Neural cell (in vitro differentiated cells): ENCODE measurements around the gene TBCK. TPM values are rescaled to one million over a fixed set of nuclear protein-coding genes. Genes with fewer than 3 reads are reported as not detected.

Experiments used
- H2AFZ ChIP-seq: fragments of 200-600, 300-800 bp; sonication (generic), shearing (Covaris generic); 2 replicates; pipeline ENCODE4 v1.6.0; 2014; ENCODE audit warnings: low read depth, mild to moderate bottlenecking, antibody characterized with exemption, low read length, moderate library complexity
- H3F3A ChIP-seq: fragments of 200-600 bp; shearing (Covaris generic); 2 replicates; pipeline ENCODE4 v1.6.1; 2016; ENCODE audit warnings: mild to moderate bottlenecking, moderate library complexity, mixed read lengths, antibody characterized with exemption, low read length; ENCODE audit not compliant: insufficient read depth, poor library complexity, severe bottlenecking
- H3K27ac ChIP-seq: fragments of 200-600, 300-800 bp; sonication (generic), shearing (Covaris generic); 2 replicates; pipeline ENCODE4 v1.5.1; 2014; ENCODE audit warnings: mild to moderate bottlenecking, low read length, moderate library complexity
- H3K27me3 ChIP-seq: fragments of 300-800, 200-600 bp; sonication (generic), shearing (Covaris generic); 2 replicates; pipeline ENCODE4 v1.6.0; 2014; ENCODE audit warnings: mild to moderate bottlenecking, low read depth, low read length, moderate library complexity; ENCODE audit not compliant: insufficient read depth
- H3K36me3 ChIP-seq: fragments of 300-800, 200-600 bp; sonication (generic), shearing (Covaris generic); 2 replicates; pipeline ENCODE4 v1.5.1; 2014; ENCODE audit warnings: mild to moderate bottlenecking, antibody characterized with exemption, low read length, moderate library complexity; ENCODE audit not compliant: insufficient read depth
- H3K4me2 ChIP-seq: fragments of 300-800, 200-600 bp; sonication (generic), shearing (Covaris generic); 2 replicates; pipeline ENCODE4 v1.6.0; 2014; ENCODE audit warnings: mild to moderate bottlenecking, low read length
- H3K4me3 ChIP-seq: fragments of 300-800, 200-600 bp; sonication (generic), shearing (Covaris generic); 2 replicates; pipeline ENCODE4 v1.5.1; 2014; ENCODE audit warnings: mild to moderate bottlenecking, low read length, moderate library complexity
- H3K79me2 ChIP-seq: fragments of 200-600 bp; shearing (Covaris generic); replicated peaks from 2 replicates; pipeline ENCODE4 v1.6.0; 2014; ENCODE audit warnings: mild to moderate bottlenecking, low read length, moderate library complexity; ENCODE audit not compliant: insufficient read depth
- H3K9ac ChIP-seq: fragments of 300-800, 200-600 bp; sonication (generic), shearing (Covaris generic); 2 replicates; pipeline ENCODE4 v1.6.1; 2016; ENCODE audit warnings: mild to moderate bottlenecking, low read length, mixed read lengths
- H3K9me2 ChIP-seq: fragments of 200-600 bp; shearing (Covaris generic); 2 replicates; pipeline ENCODE4 v1.6.1; 2016; ENCODE audit warnings: mild to moderate bottlenecking, low read length, mixed read lengths; ENCODE audit not compliant: insufficient read depth
- H3K9me3 ChIP-seq: fragments of 200-600, 300-800 bp; sonication (generic), shearing (Covaris generic); 2 replicates; pipeline ENCODE4 v1.6.1; 2016; ENCODE audit warnings: mild to moderate bottlenecking, mixed run types, low read length, moderate library complexity, mixed read lengths
- H4K20me1 ChIP-seq: fragments of 200-600 bp; shearing (Covaris generic); 2 replicates; pipeline ENCODE4 v1.6.1; 2016; ENCODE audit warnings: mild to moderate bottlenecking, mixed run types; ENCODE audit not compliant: insufficient read depth
- EP300 ChIP-seq: fragments of 450-650 bp; conservative IDR thresholded peaks from 2 replicates; pipeline ENCODE4 v1.6.1; 2014; ENCODE audit warnings: antibody characterized with exemption, mild to moderate bottlenecking, moderate library complexity; ENCODE audit not compliant: poor library complexity, severe bottlenecking
- EZH2 ChIP-seq: fragments of 200-600, 300-800 bp; shearing (Covaris generic), sonication (generic); IDR thresholded peaks from 2 replicates; pipeline ENCODE4 v1.6.1; 2014; ENCODE audit warnings: antibody characterized with exemption, low read length, borderline replicate concordance, mild to moderate bottlenecking; ENCODE audit not compliant: insufficient read depth, poor library complexity, severe bottlenecking
- MXI1 ChIP-seq: fragments of 450-650 bp; conservative IDR thresholded peaks from 2 replicates; pipeline ENCODE4 v1.6.1; 2014; ENCODE audit warnings: antibody characterized with exemption, mild to moderate bottlenecking; ENCODE audit not compliant: poor library complexity, severe bottlenecking
- POLR2AphosphoS5 ChIP-seq: IDR thresholded peaks from 2 replicates; pipeline ENCODE4 v1.6.1; 2012
- RAD21 ChIP-seq: fragments of 450-650 bp; conservative IDR thresholded peaks from 2 replicates; pipeline ENCODE4 v1.6.1; 2014; ENCODE audit warnings: antibody characterized with exemption, mild to moderate bottlenecking, moderate library complexity
- SMC3 ChIP-seq: fragments of 450-650 bp; conservative IDR thresholded peaks from 2 replicates; pipeline ENCODE4 v1.6.1; 2014; ENCODE audit warnings: antibody characterized with exemption, mild to moderate bottlenecking, moderate library complexity; ENCODE audit not compliant: poor library complexity
- TAF1 ChIP-seq: IDR thresholded peaks from 2 replicates; pipeline ENCODE4 v1.6.1; 2012; ENCODE audit warnings: low read depth
- polyA plus RNA-seq: library from polyadenylated mRNA; depleted of rRNA; stranded (reverse); fragments of >200 nt; gene quantifications from 2 replicates; pipeline ENCODE4 v1.2.3, GENCODE V29; 2014
- TF ChIP-seq, protein P1 (sequence below): IDR thresholded peaks from 2 replicates; pipeline ENCODE4 v1.6.1; 2012; ENCODE audit warnings: borderline replicate concordance
- TF ChIP-seq, protein P2 (sequence below): fragments of 450-650 bp; IDR thresholded peaks from 2 replicates; pipeline ENCODE4 v1.5.1; 2014; ENCODE audit warnings: antibody characterized with exemption, mild to moderate bottlenecking, moderate library complexity; ENCODE audit not compliant: poor library complexity, severe bottlenecking

The TBCK gene
- polyA plus RNA-seq, 1 donor from 2014 or later, result 55.0 TPM

DNA sequence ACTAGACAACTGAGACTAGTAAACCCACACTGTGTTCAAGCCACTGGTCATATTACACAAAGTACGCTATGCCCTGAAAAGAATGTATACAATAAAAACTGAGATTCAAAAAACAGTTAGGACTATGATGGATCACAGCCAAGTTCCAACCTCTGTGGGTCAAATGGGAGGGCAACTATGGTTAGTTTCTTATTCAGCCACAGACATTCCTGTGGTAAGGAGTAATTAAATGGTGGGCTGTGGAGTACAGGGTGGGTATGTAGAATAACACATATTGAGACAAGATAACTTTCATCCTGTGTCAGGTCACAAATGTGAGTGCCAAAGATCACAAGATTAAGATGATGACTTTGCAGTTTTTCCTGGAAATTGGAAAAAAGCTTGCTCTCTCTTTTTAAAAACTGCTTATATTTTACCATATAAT, 253.5 kb downstream of the TBCK start:
- no peaks in the 10 kb centered on the region for H3K36me3 ChIP-seq
- no peaks in the 10 kb centered on the region for H3K9me3 ChIP-seq
- no peak overlapping the region for H3K4me3 ChIP-seq
- H3K27ac ChIP-seq, result no peak overlapping the region
- no peaks in the 10 kb centered on the region for H4K20me1 ChIP-seq
- H3F3A ChIP-seq, result no peaks in the 10 kb centered on the region
- no peaks in the 10 kb centered on the region for H3K79me2 ChIP-seq
- no peak overlapping the region for H3K4me2 ChIP-seq
- no peaks in the 10 kb centered on the region for H3K9me2 ChIP-seq
- no peak overlapping the region for H3K9ac ChIP-seq
- no peaks in the 10 kb centered on the region for H3K27me3 ChIP-seq
- TF ChIP-seq POLR2AphosphoS5 (no peak), RAD21 (no peak), TAF1 (no peak), MXI1 (no peak), EP300 (no peak), SMC3 (no peak), EZH2 (no peak)
- TF ChIP-seq, protein P1, sequence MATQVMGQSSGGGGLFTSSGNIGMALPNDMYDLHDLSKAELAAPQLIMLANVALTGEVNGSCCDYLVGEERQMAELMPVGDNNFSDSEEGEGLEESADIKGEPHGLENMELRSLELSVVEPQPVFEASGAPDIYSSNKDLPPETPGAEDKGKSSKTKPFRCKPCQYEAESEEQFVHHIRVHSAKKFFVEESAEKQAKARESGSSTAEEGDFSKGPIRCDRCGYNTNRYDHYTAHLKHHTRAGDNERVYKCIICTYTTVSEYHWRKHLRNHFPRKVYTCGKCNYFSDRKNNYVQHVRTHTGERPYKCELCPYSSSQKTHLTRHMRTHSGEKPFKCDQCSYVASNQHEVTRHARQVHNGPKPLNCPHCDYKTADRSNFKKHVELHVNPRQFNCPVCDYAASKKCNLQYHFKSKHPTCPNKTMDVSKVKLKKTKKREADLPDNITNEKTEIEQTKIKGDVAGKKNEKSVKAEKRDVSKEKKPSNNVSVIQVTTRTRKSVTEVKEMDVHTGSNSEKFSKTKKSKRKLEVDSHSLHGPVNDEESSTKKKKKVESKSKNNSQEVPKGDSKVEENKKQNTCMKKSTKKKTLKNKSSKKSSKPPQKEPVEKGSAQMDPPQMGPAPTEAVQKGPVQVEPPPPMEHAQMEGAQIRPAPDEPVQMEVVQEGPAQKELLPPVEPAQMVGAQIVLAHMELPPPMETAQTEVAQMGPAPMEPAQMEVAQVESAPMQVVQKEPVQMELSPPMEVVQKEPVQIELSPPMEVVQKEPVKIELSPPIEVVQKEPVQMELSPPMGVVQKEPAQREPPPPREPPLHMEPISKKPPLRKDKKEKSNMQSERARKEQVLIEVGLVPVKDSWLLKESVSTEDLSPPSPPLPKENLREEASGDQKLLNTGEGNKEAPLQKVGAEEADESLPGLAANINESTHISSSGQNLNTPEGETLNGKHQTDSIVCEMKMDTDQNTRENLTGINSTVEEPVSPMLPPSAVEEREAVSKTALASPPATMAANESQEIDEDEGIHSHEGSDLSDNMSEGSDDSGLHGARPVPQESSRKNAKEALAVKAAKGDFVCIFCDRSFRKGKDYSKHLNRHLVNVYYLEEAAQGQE, result no peak
- TF ChIP-seq, protein P2, sequence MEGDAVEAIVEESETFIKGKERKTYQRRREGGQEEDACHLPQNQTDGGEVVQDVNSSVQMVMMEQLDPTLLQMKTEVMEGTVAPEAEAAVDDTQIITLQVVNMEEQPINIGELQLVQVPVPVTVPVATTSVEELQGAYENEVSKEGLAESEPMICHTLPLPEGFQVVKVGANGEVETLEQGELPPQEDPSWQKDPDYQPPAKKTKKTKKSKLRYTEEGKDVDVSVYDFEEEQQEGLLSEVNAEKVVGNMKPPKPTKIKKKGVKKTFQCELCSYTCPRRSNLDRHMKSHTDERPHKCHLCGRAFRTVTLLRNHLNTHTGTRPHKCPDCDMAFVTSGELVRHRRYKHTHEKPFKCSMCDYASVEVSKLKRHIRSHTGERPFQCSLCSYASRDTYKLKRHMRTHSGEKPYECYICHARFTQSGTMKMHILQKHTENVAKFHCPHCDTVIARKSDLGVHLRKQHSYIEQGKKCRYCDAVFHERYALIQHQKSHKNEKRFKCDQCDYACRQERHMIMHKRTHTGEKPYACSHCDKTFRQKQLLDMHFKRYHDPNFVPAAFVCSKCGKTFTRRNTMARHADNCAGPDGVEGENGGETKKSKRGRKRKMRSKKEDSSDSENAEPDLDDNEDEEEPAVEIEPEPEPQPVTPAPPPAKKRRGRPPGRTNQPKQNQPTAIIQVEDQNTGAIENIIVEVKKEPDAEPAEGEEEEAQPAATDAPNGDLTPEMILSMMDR, result no peak
- no peak overlapping the region for H2AFZ ChIP-seq

- Histone ChIP-seq H3K27me3 (no peaks in the 10 kb centered on the region), H3K36me3 (no peaks in the 10 kb centered on the region), H3K4me3 (no peak overlapping the region), H3F3A (no peaks in the 10 kb centered on the region), H3K27ac (no peak overlapping the region), H3K79me2 (no peaks in the 10 kb centered on the region), H4K20me1 (no peaks in the 10 kb centered on the region), H2AFZ (no peak overlapping the region), H3K9me2 (no peaks in the 10 kb centered on the region), H3K9me3 (no peaks in the 10 kb centered on the region), H3K9ac (no peak overlapping the region), H3K4me2 (no peak overlapping the region)
- no peak for TF ChIP-seq POLR2AphosphoS5
- TF ChIP-seq MXI1, result no peak
- no peak for TF ChIP-seq EZH2
- TF ChIP-seq, protein P1, result no peak
- TF ChIP-seq TAF1, result no peak
- TF ChIP-seq, protein P2, result no peak
- TF ChIP-seq RAD21, result no peak
- no peak for TF ChIP-seq EP300
- TF ChIP-seq SMC3, result no peak
Observed at GRCh38 chr4:106058921-106059320, 257.1 kb downstream of the TBCK start.
